ENCODE results near the gene MARK4. TPM values are rescaled to one million over a fixed set of nuclear protein-coding genes. Genes with fewer than 3 reads are reported as not detected.
"Not testable (repeated sequence)": the region's sequence is repeated elsewhere in the genome, so short reads cannot be mapped to it uniquely, and the experiment has no call there.

MARK4 gene
- total RNA-seq, 2 donors from 2014 or later: 24.3 to 120 TPM

DNA sequence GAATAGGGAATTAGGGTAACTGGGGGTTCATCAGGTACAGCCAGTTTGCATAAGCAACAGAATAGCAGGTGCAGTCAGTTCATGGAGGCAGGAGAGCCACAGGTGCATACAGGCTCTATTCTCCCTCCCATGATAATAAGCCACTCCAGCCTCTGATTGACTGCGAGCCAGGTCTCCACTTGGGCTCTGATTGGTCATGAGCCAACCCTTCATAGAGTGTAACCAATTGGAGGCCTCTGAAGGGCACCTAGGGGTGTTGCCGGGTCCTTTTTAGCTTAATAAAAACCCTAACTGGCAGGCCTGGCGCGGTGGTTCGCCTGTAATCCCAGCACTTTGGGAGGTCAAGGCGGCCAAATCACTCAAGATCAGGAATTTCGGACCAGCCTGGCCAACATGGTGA lies 80.3 kb downstream of the MARK4 start:
- TF ChIP-seq POLR2AphosphoS5 (IDR thresholded peaks at IDR 0.05) (no peak), POLR2A (IDR thresholded peaks at IDR 0.05) (no peak)
- TF ChIP-seq, protein P1, sequence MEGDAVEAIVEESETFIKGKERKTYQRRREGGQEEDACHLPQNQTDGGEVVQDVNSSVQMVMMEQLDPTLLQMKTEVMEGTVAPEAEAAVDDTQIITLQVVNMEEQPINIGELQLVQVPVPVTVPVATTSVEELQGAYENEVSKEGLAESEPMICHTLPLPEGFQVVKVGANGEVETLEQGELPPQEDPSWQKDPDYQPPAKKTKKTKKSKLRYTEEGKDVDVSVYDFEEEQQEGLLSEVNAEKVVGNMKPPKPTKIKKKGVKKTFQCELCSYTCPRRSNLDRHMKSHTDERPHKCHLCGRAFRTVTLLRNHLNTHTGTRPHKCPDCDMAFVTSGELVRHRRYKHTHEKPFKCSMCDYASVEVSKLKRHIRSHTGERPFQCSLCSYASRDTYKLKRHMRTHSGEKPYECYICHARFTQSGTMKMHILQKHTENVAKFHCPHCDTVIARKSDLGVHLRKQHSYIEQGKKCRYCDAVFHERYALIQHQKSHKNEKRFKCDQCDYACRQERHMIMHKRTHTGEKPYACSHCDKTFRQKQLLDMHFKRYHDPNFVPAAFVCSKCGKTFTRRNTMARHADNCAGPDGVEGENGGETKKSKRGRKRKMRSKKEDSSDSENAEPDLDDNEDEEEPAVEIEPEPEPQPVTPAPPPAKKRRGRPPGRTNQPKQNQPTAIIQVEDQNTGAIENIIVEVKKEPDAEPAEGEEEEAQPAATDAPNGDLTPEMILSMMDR (IDR thresholded peaks at IDR 0.05): no peak
- Histone ChIP-seq H3K27me3 (replicated peaks; ENCODE audit: insufficient read depth) (no peaks in the 10 kb centered on the region), H3K36me3 (no peaks in the 10 kb centered on the region), H3K9me3 (no peaks in the 10 kb centered on the region), H3K4me3 (no peak overlapping the region), H3K4me1 (replicated peaks) (no peaks in the 10 kb centered on the region), H3K27ac (no peak overlapping the region)
- 83% methylated on average over 7 of the region's 7 CpGs for WGBS
- no peak for DNase-seq (ENCODE audit: low spot score)
- intact Hi-C loops (cut with DNase I): no loop called here

DNA sequence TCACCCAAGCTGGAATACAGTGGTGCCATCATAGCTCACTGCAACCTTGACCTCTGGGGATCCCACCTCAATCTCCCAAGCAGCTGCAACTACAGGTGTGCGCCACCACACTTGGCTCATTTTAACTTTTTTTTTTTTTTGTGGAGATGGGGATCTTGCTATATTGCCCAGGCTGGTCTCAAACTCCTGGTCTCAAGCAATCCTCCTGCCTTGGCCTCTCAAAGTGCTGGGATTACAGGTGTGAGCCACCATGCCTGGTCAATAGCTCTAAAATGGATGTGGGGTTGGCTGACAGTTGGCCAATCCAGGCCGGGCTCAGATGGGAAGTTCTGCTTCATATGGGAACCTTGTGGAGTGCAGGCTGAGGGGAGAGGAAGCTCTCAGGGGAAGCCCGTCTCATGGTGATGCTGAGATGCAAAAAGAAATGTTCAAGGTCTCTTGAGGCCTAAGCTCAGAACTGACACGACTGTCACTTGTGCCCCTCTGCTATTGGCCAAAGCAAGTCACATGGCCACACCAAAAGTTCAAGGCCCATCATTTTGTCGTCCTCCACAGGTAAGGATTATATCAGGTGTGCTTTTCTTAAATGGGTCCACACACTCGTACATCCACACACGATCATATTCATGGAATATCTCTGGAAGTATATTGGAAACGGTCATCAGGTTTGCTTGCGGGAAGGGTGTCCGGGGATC lies 82.7 kb downstream of the MARK4 start:
- Histone ChIP-seq H3K36me3 (no peaks in the 10 kb centered on the region), H3K4me3 (no peak overlapping the region), H3K27ac (no peak overlapping the region), H3K27me3 (replicated peaks; ENCODE audit: insufficient read depth) (no peaks in the 10 kb centered on the region), H3K4me1 (replicated peaks) (no peaks in the 10 kb centered on the region), H3K9me3 (no peaks in the 10 kb centered on the region)
- TF ChIP-seq, protein P1 (IDR thresholded peaks at IDR 0.05): no peak
- TF ChIP-seq POLR2A (IDR thresholded peaks at IDR 0.05): no peak
- no peak for TF ChIP-seq POLR2AphosphoS5 (IDR thresholded peaks at IDR 0.05)
- no peak for DNase-seq (ENCODE audit: low spot score)
- intact Hi-C loops (cut with DNase I): no loop called here
- 81% methylated on average over 10 of the region's 10 CpGs for WGBS

DNA sequence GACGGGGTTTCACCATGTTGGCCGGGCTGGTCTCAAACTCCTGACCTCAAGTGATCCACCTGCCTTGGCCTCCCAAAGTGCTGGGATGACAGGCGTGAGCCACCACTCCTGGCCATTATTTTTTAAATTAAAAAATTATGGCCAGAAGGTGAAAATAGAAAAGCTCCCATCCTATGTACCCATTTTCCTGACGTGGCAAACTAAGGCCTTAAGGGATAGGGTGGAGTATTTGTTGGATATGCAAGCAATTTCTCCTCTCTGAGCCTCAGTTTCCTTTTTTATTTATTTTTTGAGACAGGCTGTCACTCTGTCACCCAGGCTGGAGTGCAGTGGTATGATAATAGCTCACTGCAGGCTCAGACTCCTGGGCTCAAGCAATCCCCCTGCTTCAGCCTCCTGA lies 83.8 kb downstream of the MARK4 start:
- H3K27ac ChIP-seq; intact Hi-C loops (cut with DNase I); H3K27me3 ChIP-seq (replicated peaks; ENCODE audit: insufficient read depth); DNase-seq (ENCODE audit: low spot score); H3K9me3 ChIP-seq; H3K4me3 ChIP-seq; H3K4me1 ChIP-seq (replicated peaks); H3K36me3 ChIP-seq: not testable (repeated sequence)
- WGBS: 93% methylated on average over 4 of the region's 4 CpGs

DNA sequence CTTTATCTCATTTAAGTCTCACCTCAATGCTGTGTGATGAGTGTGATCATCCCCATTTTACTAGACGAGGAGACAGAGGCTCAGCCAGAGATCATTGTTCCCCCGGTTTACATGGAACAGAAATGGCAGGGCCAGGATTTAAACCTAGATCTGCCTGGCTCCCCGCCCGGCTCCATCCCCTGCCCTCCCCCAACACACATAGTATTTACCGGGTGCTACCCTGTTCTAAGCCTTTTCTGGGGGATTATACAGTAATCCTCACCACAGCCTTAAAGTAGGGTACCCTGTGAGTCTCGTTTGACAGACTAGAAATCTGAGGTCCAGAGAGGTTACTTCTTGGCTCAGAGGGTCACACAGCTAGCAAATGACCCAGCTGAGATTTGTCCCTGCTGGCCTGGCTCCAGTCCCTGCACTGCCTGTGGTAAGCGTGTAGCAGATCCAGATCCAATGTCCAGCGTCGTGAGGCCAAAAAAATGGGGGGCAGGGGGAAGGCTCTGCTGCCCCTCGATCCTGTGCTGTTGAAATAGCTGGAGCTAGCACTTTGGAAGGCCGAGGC lies 85.7 kb downstream of the MARK4 start:
- 66% methylated on average over 11 of the region's 11 CpGs for WGBS
- DNase-seq (ENCODE audit: low spot score): no peak
- no peaks in the 10 kb centered on the region for H3K9me3 ChIP-seq
- intact Hi-C loops (cut with DNase I): no loop called here
- no peaks in the 10 kb centered on the region for H3K36me3 ChIP-seq
- no peak overlapping the region for H3K27ac ChIP-seq
- TF ChIP-seq, protein P1 (IDR thresholded peaks at IDR 0.05): no peak
- TF ChIP-seq POLR2AphosphoS5 (IDR thresholded peaks at IDR 0.05) (no peak), POLR2A (IDR thresholded peaks at IDR 0.05) (no peak)
- no peak overlapping the region for H3K4me3 ChIP-seq
- H3K27me3 ChIP-seq (replicated peaks; ENCODE audit: insufficient read depth): no peaks in the 10 kb centered on the region
- no peaks in the 10 kb centered on the region for H3K4me1 ChIP-seq (replicated peaks)

DNA sequence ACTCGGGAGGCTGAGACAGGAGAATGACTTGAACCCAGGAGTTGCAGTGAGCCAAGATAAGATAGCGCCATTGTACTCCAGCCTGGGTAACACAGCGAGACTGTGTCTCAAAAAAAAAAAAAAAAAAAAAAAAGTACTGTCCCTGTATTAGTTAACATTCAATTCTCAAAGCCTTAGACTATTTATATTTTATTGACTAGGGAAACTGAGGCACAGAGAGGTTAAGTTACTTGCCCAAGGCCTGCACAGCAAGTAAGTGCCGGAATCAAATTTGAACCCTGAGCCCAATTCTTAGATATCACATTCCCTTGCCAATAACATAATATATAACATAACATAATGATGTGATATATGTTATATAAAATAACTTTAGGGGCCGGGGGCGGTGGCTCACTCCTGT lies 88.6 kb downstream of the MARK4 start:
- Histone ChIP-seq H3K4me3 (no peak overlapping the region), H3K9me3 (no peaks in the 10 kb centered on the region), H3K36me3 (no peaks in the 10 kb centered on the region), H3K27me3 (replicated peaks; ENCODE audit: insufficient read depth) (no peaks in the 10 kb centered on the region), H3K4me1 (replicated peaks) (no peaks in the 10 kb centered on the region), H3K27ac (no peak overlapping the region)
- DNase-seq (ENCODE audit: low spot score): no peak
- TF ChIP-seq POLR2A (IDR thresholded peaks at IDR 0.05) (no peak), POLR2AphosphoS5 (IDR thresholded peaks at IDR 0.05) (no peak)
- TF ChIP-seq, protein P1 (IDR thresholded peaks at IDR 0.05): no peak
- intact Hi-C loops (cut with DNase I): no loop called here
- WGBS: 86% methylated on average over 6 of the region's 6 CpGs
